ENCODE measurements around the gene RASL10B.

DNA sequence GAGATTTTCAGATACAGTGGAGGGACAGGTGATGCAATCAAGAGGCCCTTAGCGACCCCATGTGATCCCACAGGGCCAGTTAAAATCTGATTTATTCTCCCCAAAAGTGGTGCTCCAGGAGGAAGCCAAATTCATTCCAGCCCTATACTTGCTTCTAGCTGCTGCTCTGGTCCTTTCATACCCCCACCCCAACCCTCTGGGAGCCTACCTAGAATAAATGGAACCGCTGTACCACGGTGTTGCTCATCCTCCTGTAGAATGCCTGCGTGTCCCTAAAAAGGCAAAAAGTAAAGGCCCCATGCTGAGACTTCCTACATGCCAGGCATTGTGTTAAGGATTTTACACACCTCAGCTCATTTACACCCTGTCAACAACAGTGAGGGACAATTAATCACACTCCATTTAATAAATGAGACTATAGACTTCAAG lies 2.0 kb upstream of the RASL10B start:
- TF ChIP-seq CTCF (IDR thresholded peaks at IDR 0.05) (no peak), POLR2A (IDR thresholded peaks at IDR 0.05) (no peak)
